Fibroblast of the conjunctiva (primary cell): Measurements from ENCODE around the gene FAM124A.
"Not testable (repeated sequence)": the region's sequence is repeated elsewhere in the genome, so short reads cannot be mapped to it uniquely, and the experiment has no call there.

Experiments used
- DNase-seq: peaks from one replicate; pipeline ENCODE4 v3.0.0-alpha.2; 2010; ENCODE audit warnings: low read depth

FAM124A gene

GRCh38 chr13:51270623-51271415 lies 48.6 kb downstream of the FAM124A start:
- DNase-seq: no peak

- DNase-seq: no peak
Observed at GRCh38 chr13:51271528-51272085, 49.4 kb downstream of the FAM124A start.

GRCh38 chr13:51275101-51275500 lies 52.9 kb downstream of the FAM124A start:
- DNase-seq: no peak

- DNase-seq: no peak
Observed at GRCh38 chr13:51276636-51277035, 54.4 kb downstream of the FAM124A start.

- no peak for DNase-seq
Observed at GRCh38 chr13:51277928-51278327, 55.7 kb downstream of the FAM124A start.

- no peak for DNase-seq
Observed at GRCh38 chr13:51278426-51279130, 56.4 kb downstream of the FAM124A start.

GRCh38 chr13:51280379-51280940 lies 58.3 kb downstream of the FAM124A start:
- DNase-seq: no peak

- no peak for DNase-seq
Observed at GRCh38 chr13:51282322-51282721, 60.1 kb downstream of the FAM124A start.

GRCh38 chr13:51282923-51283322 lies 60.7 kb downstream of the FAM124A start:
- not testable (repeated sequence) for DNase-seq

GRCh38 chr13:51283371-51283770 lies 61.2 kb downstream of the FAM124A start:
- no peak for DNase-seq

GRCh38 chr13:51284339-51284738 lies 62.1 kb downstream of the FAM124A start:
- no peak for DNase-seq

- DNase-seq: peak; percentile 54
Observed at GRCh38 chr13:51286135-51287002, 64.2 kb downstream of the FAM124A start.

- DNase-seq: no peak
Observed at GRCh38 chr13:51287758-51288157, 65.6 kb downstream of the FAM124A start.

GRCh38 chr13:51288254-51288653 lies 66.1 kb downstream of the FAM124A start:
- DNase-seq: not testable (repeated sequence)

- no peak for DNase-seq
Observed at GRCh38 chr13:51291341-51291740, 69.1 kb downstream of the FAM124A start.

- no peak for DNase-seq
Observed at GRCh38 chr13:51292000-51292565, 69.9 kb downstream of the FAM124A start.

- no peak for DNase-seq
Observed at GRCh38 chr13:51297556-51297955, 75.4 kb downstream of the FAM124A start.

GRCh38 chr13:51298812-51299211 lies 76.6 kb downstream of the FAM124A start:
- DNase-seq: no peak

- DNase-seq: no peak
Observed at GRCh38 chr13:51303063-51303552, 80.9 kb downstream of the FAM124A start.

GRCh38 chr13:51303882-51304281 lies 81.7 kb downstream of the FAM124A start:
- no peak for DNase-seq

GRCh38 chr13:51305271-51305967 lies 83.2 kb downstream of the FAM124A start:
- DNase-seq: no peak
